ENCODE data around the gene KCTD5. TPM values are rescaled to one million over a fixed set of nuclear protein-coding genes. Genes with fewer than 3 reads are reported as not detected.

Gene KCTD5
- total RNA-seq, 1 experiment from 2014 or later: 42.1 TPM

DNA sequence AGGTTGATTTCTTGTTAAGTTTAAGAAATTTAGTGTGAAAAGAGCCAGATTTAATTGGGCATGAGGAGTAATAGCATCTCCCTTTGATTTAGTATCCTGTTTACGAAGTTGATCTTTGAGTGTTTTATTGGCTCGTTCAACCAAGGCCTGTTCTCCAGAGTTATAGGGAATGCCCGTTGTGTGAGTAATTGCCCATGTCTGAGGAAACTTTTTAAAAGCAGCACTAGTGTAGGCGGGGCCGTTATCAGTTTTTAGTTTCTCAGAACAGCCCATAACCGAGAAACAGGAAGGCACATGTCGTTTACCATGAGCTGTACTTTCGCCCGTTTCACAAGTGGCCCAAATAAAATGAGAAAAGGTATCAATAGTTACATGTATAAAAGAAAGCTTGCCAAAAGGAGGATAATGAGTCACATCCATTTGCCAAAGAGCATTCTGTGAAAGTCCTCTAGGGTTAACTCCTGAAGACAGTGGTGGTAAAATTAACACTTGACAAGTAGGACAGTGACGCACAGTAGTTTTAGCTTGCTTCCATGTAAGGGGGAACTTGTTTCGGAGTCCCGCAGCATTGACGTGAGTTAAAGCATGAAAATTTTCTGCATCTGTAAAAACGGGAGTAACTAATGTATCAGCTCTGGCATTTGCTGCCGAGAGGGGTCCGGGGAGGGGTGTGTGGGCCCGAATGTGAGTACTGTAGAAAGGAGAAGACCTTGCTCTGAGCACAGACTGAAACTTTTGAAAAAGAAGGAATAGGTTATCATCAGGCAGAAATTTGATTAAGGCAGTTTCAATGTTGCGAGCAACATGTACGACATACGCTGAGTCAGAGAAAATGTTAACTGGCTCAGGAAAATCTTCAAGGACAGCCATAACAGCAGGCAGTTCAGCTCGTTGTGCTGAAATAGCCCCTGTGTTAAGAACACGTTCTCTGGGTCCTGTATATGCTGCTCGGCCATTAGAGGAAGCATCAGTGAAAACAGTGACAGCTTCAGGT lies 18.5 kb upstream of the KCTD5 start:
- Histone ChIP-seq H3K36me3 (ENCODE audit: control insufficient read depth in 1 of 2, insufficient read depth in 2 of 2, low read length in 2 of 2) (no peaks in the 10 kb centered on the region), H3K4me1 (ENCODE audit: control insufficient read depth in 1 of 2, insufficient read depth in 2 of 2, low read length in 2 of 2) (no peaks in the 10 kb centered on the region), H3K9me2 (ENCODE audit: insufficient read depth) (no peaks in the 10 kb centered on the region), H3K9ac (ENCODE audit: low read length) (no peak overlapping the region), H2AFZ (ENCODE audit: low read depth, low read length, poor library complexity, severe bottlenecking) (no peak overlapping the region), H4K20me1 (ENCODE audit: insufficient read depth) (no peaks in the 10 kb centered on the region), H3K4me3 (replicated peaks in 1 of 2; ENCODE audit: low read depth in 1 of 2, low read length in 2 of 2) (no peak overlapping the region), H3K9me3 (ENCODE audit: control insufficient read depth in 1 of 2, insufficient read depth in 1 of 2, low read depth in 1 of 2, low read length in 2 of 2) (no peaks in the 10 kb centered on the region), H3K79me2 (ENCODE audit: insufficient read depth, low read length) (no peaks in the 10 kb centered on the region), H3K27ac (ENCODE audit: low read depth, low read length) (no peak overlapping the region), H3K27me3 (ENCODE audit: insufficient read depth, low read length) (no peaks in the 10 kb centered on the region), H3K4me2 (ENCODE audit: low read length) (no peak overlapping the region)
- no peak for ATAC-seq
- ChIA-PET RAD21 (ENCODE audit: low non-redundant PET in 1 of 2, low total read pairs in 2 of 2, uncharacterized antibody in 2 of 2, unreplicated experiment in 2 of 2) (no interaction called here), POLR2A (no interaction called here), CTCF (no interaction called here)
- TF ChIP-seq, protein P1, sequence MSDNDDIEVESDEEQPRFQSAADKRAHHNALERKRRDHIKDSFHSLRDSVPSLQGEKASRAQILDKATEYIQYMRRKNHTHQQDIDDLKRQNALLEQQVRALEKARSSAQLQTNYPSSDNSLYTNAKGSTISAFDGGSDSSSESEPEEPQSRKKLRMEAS (IDR thresholded peaks at IDR 0.05): no peak
- TF ChIP-seq CEBPB (IDR thresholded peaks at IDR 0.05; ENCODE audit: low read depth): no peak
- no peak for TF ChIP-seq POLR2AphosphoS5 (IDR thresholded peaks at IDR 0.05; ENCODE audit: low read depth, low read length)
- TF ChIP-seq, protein P2, sequence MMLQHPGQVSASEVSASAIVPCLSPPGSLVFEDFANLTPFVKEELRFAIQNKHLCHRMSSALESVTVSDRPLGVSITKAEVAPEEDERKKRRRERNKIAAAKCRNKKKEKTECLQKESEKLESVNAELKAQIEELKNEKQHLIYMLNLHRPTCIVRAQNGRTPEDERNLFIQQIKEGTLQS (IDR thresholded peaks at IDR 0.05): no peak
- no peak for TF ChIP-seq JUND (IDR thresholded peaks at IDR 0.05)
- TF ChIP-seq FOSL1 (IDR thresholded peaks at IDR 0.05; ENCODE audit: low read depth): no peak
- no peak for TF ChIP-seq RAD21 (IDR thresholded peaks at IDR 0.05; ENCODE audit: low read depth)
- no peak for TF ChIP-seq POLR2A (IDR thresholded peaks at IDR 0.05; ENCODE audit: borderline replicate concordance, extremely low read depth, insufficient read depth, insufficient read length)
- no peak for TF ChIP-seq ELF1 (IDR thresholded peaks at IDR 0.05; ENCODE audit: borderline replicate concordance, low read depth)
- TF ChIP-seq, protein P3, sequence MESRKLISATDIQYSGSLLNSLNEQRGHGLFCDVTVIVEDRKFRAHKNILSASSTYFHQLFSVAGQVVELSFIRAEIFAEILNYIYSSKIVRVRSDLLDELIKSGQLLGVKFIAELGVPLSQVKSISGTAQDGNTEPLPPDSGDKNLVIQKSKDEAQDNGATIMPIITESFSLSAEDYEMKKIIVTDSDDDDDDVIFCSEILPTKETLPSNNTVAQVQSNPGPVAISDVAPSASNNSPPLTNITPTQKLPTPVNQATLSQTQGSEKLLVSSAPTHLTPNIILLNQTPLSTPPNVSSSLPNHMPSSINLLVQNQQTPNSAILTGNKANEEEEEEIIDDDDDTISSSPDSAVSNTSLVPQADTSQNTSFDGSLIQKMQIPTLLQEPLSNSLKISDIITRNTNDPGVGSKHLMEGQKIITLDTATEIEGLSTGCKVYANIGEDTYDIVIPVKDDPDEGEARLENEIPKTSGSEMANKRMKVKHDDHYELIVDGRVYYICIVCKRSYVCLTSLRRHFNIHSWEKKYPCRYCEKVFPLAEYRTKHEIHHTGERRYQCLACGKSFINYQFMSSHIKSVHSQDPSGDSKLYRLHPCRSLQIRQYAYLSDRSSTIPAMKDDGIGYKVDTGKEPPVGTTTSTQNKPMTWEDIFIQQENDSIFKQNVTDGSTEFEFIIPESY (IDR thresholded peaks at IDR 0.05; ENCODE audit: extremely low read depth, insufficient replicate concordance, low read length): no peak
- TF ChIP-seq, protein P4, sequence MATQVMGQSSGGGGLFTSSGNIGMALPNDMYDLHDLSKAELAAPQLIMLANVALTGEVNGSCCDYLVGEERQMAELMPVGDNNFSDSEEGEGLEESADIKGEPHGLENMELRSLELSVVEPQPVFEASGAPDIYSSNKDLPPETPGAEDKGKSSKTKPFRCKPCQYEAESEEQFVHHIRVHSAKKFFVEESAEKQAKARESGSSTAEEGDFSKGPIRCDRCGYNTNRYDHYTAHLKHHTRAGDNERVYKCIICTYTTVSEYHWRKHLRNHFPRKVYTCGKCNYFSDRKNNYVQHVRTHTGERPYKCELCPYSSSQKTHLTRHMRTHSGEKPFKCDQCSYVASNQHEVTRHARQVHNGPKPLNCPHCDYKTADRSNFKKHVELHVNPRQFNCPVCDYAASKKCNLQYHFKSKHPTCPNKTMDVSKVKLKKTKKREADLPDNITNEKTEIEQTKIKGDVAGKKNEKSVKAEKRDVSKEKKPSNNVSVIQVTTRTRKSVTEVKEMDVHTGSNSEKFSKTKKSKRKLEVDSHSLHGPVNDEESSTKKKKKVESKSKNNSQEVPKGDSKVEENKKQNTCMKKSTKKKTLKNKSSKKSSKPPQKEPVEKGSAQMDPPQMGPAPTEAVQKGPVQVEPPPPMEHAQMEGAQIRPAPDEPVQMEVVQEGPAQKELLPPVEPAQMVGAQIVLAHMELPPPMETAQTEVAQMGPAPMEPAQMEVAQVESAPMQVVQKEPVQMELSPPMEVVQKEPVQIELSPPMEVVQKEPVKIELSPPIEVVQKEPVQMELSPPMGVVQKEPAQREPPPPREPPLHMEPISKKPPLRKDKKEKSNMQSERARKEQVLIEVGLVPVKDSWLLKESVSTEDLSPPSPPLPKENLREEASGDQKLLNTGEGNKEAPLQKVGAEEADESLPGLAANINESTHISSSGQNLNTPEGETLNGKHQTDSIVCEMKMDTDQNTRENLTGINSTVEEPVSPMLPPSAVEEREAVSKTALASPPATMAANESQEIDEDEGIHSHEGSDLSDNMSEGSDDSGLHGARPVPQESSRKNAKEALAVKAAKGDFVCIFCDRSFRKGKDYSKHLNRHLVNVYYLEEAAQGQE (IDR thresholded peaks at IDR 0.05; ENCODE audit: low read depth): no peak
- TF ChIP-seq YY1 (IDR thresholded peaks at IDR 0.05; ENCODE audit: extremely low read depth, insufficient replicate concordance, low read depth, low read length): no peak
- intact Hi-C loops (cut with micrococcal nuclease): no loop called here
- BruUV-seq (replicated peaks): no TSS peak
- DNase-seq (ENCODE audit: low read depth, low spot score): no peak
